T-helper 17 cell (primary cell): ENCODE measurements around the gene TMEM94. TPM values are rescaled to one million over a fixed set of nuclear protein-coding genes. Genes with fewer than 3 reads are reported as not detected.

Source experiments
- ATAC-seq: fragments of 150-1000 bp; cut with Tn5 transposase; 2 replicates; pipeline ENCODE4 v1.10.0; 2021; ENCODE audit warnings: mild to moderate bottlenecking, moderate library complexity
- DNase-seq, 3 donors: peaks; one replicate each; pipeline versions ENCODE4 v3.0.0 to v3.0.0-alpha.2; 2020 to 2021
- H3K9me3 ChIP-seq: one replicate; pipeline ENCODE4 v1.7.0; 2013; ENCODE audit warnings: low read length, mild to moderate bottlenecking; ENCODE audit not compliant: control insufficient read depth, poor library complexity, severe bottlenecking
- H3K27ac Mint-ChIP-seq: one replicate; pipeline ENCODE4 v1.8.0; 2022; ENCODE audit warnings: mild to moderate bottlenecking, moderate library complexity, mixed read lengths
- H3K27me3 Mint-ChIP-seq: one replicate; pipeline ENCODE4 v1.8.0; 2022; ENCODE audit warnings: mixed read lengths
- H3K36me3 Mint-ChIP-seq: one replicate; pipeline ENCODE4 v1.8.0; 2022; ENCODE audit warnings: low read depth, mixed read lengths
- H3K4me1 Mint-ChIP-seq: one replicate; pipeline ENCODE4 v1.8.0; 2022; ENCODE audit warnings: mild to moderate bottlenecking, mixed read lengths
- H3K4me3 Mint-ChIP-seq: one replicate; pipeline ENCODE4 v1.8.0; 2022; ENCODE audit warnings: mild to moderate bottlenecking, moderate library complexity, mixed read lengths
- total RNA-seq, 4 donors: library from RNA in 2 of 4; stranded (reverse) in 2 of 4; gene quantifications; one replicate each; pipeline ENCODE4 v1.2.3 and lab custom pipeline; 2022 to 2026

TMEM94 gene
- total RNA-seq, 2 donors from 2014 or later: 70.1 to 70.2 TPM

DNA sequence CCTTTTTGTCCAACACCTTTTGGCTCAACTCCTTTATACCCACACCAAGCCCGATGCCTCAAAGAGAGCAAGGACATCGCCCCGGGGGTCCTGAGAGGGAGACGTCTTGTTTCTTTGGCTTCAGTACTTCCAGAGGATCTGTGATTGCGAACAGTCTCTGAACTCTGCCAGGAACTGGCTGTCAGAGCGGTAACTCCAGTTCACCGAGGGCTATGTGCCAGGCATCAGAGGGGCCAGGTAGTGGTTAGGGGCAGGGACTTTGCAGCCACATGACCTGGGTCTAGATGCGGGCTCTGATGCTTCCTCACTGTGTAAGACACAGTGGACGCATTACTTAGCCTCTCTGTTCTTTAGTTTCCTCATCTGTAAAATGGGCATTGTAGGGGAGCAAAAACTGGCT, 90.7 kb downstream of the TMEM94 start:
- H3K4me3 Mint-ChIP-seq: no peak overlapping the region

DNA sequence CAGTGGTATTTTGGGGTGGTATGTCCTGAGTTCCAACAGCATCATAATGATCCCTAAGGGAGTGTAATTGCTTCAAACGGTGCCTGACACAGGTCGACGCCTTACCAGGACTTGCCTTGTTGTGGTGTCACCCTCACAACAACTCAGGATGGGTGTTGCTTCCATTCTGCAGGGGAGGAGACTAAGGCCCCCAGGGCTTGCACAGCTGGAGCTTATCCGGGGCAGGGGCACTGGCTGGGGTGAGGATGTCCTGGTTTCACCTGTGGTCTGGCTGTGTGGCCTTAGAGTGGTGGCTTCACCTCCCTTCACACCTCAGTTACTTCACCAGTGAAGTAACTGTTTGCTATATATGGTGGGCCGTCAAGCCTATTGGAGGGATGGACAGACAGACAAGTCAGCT, 92.4 kb downstream of the TMEM94 start:
- ATAC-seq: no peak
- H3K4me3 Mint-ChIP-seq: no peak overlapping the region
- H3K9me3 ChIP-seq: no peaks in the 10 kb centered on the region
- no peaks in the 10 kb centered on the region for H3K36me3 Mint-ChIP-seq
- no peak for DNase-seq
- H3K27ac Mint-ChIP-seq: no peak overlapping the region
- no peaks in the 10 kb centered on the region for H3K27me3 Mint-ChIP-seq
- peaks cover 4% of the 10 kb centered on the region for H3K4me1 Mint-ChIP-seq

More for the DNA sequence above, 90.7 kb downstream of the TMEM94 start:
- ATAC-seq: no peak
- Mint-ChIP-seq H3K27ac (no peak overlapping the region), H3K27me3 (no peaks in the 10 kb centered on the region), H3K36me3 (no peaks in the 10 kb centered on the region), H3K4me1 (peaks cover 6% of the 10 kb centered on the region)
- no peak for DNase-seq
- no peaks in the 10 kb centered on the region for H3K9me3 ChIP-seq

Other genes with a start within 250 kb of the TMEM94 start
- 10 to 100 TPM; 85.4 to 89.1 TPM for gene GGA3, start 195.0 kb upstream of the TMEM94 start, total RNA-seq
- 10 to 100 TPM; 33.9 to 35.6 TPM for gene MRPS7, start 194.8 kb upstream of the TMEM94 start, total RNA-seq
- gene MIF4GD, start 185.4 kb upstream of the TMEM94 start, total RNA-seq: 10 to 100 TPM; 27.0 to 35.0 TPM
- gene SLC25A19, start 167.2 kb upstream of the TMEM94 start, total RNA-seq: 10 to 100 TPM; 13.7 to 15.1 TPM
- gene GRB2, start 51.0 kb upstream of the TMEM94 start, total RNA-seq: 100 to 1,000 TPM; 112 to 117 TPM
- gene CASKIN2, start 58.9 kb downstream of the TMEM94 start, total RNA-seq: under 1 TPM; 0.08 to 0.40 TPM
- 10 to 100 TPM; 49.7 to 56.5 TPM for gene TSEN54, start 59.9 kb downstream of the TMEM94 start, total RNA-seq
- gene LLGL2, start 69.1 kb downstream of the TMEM94 start, total RNA-seq: 10 to 100 TPM; 39.3 to 41.9 TPM
- gene MYO15B, start 131.2 kb downstream of the TMEM94 start, total RNA-seq: 10 to 100 TPM; 42.2 to 69.3 TPM
- 1 to 10 TPM in 1 of 2 donors, under 1 TPM in 1; 0.40 to 8.4 TPM for gene SMIM5, start 176.8 kb downstream of the TMEM94 start, total RNA-seq
- 10 to 100 TPM; 24.1 to 30.6 TPM for gene RECQL5, start 210.5 kb downstream of the TMEM94 start, total RNA-seq
- 100 to 1,000 TPM; 178 to 235 TPM for gene SAP30BP, start 210.7 kb downstream of the TMEM94 start, total RNA-seq